ENCODE results near the gene URAD.

URAD gene

GRCh38 chr13:27971776-27972477 lies 16.6 kb downstream of the URAD start:
- H3K27me3 ChIP-seq (replicated peaks; ENCODE audit: insufficient read depth, low read length) = peaks cover 18% of the 10 kb centered on the region
- no peak overlapping the region for H3K4me2 ChIP-seq (ENCODE audit: low read depth, low read length)
- no peak overlapping the region for H2AFZ ChIP-seq (ENCODE audit: low read length)

GRCh38 chr13:27971236-27971645 lies 17.3 kb downstream of the URAD start:
- H3K4me2 ChIP-seq (ENCODE audit: low read depth, low read length) = no peak overlapping the region
- no peak for DNase-seq

More at GRCh38 chr13:27971776-27972477, 16.6 kb downstream of the URAD start:
- Histone ChIP-seq H3K4me3 (ENCODE audit: low read length) (no peak overlapping the region), H3K9me3 (replicated peaks; ENCODE audit: insufficient read depth, low read length) (no peaks in the 10 kb centered on the region), H3K36me3 (replicated peaks; ENCODE audit: insufficient read depth, low read length) (no peaks in the 10 kb centered on the region), H3K79me2 (ENCODE audit: low read length) (no peaks in the 10 kb centered on the region), H3K4me1 (ENCODE audit: low read length) (no peaks in the 10 kb centered on the region), H3K27ac (ENCODE audit: low read length) (no peak overlapping the region), H3K9me2 (replicated peaks; ENCODE audit: insufficient read depth, low read length) (no peaks in the 10 kb centered on the region), H3F3A (ENCODE audit: insufficient read depth, low read length) (no peaks in the 10 kb centered on the region), H3K9ac (ENCODE audit: low read length) (no peak overlapping the region), H4K20me1 (ENCODE audit: insufficient read depth, low read length) (no peaks in the 10 kb centered on the region)
- no peak for DNase-seq
- TF ChIP-seq, protein P1, sequence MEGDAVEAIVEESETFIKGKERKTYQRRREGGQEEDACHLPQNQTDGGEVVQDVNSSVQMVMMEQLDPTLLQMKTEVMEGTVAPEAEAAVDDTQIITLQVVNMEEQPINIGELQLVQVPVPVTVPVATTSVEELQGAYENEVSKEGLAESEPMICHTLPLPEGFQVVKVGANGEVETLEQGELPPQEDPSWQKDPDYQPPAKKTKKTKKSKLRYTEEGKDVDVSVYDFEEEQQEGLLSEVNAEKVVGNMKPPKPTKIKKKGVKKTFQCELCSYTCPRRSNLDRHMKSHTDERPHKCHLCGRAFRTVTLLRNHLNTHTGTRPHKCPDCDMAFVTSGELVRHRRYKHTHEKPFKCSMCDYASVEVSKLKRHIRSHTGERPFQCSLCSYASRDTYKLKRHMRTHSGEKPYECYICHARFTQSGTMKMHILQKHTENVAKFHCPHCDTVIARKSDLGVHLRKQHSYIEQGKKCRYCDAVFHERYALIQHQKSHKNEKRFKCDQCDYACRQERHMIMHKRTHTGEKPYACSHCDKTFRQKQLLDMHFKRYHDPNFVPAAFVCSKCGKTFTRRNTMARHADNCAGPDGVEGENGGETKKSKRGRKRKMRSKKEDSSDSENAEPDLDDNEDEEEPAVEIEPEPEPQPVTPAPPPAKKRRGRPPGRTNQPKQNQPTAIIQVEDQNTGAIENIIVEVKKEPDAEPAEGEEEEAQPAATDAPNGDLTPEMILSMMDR (IDR thresholded peaks at IDR 0.05; ENCODE audit: low read length) = no peak
- TF ChIP-seq EZH2 (optimal IDR thresholded peaks at IDR 0.05; ENCODE audit: low read depth, low read length) = no peak
- TF ChIP-seq EZH2phosphoT487 (IDR thresholded peaks at IDR 0.05; ENCODE audit: low read length) = no peak

DNA sequence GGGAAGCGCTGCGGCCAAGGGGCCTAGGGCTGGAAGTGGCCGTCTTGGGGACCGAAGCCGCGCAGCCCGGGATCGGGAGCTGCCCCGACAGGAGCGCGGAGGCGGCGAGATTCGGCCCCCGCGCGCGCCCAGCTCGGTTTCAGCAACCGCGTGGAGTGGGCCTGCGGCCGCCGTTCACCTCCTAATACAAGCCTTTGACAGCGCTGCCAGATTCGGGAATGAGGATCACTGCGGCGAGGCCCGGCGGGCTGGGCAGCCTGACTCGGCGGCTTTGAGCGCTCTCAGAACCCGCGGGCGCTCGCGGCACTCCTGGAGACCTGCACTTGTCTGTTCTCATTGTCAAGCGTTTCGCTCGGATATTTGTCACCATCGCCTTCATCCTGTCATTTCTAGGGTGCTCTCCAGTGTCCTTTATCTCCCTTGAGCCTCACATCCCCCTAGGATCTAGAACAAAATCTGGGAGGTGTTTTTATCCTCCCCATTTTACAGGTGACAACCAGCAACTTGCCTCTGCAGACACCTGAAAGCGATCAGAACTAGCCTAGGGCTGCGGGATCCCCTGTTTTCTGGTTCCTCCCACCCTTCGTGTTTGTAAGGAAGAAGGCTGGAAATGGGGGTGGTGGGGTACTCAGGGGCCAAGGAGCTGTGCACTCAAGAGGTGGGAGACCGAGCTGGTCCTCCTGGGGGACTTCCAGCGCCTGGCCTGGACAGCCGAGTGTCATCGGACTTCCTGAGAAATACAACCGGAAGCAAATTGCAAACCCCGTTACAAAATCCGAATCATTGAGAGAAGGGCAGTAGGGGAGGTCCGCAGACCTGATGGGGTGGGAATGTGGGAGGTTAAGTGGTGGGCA lies 17.9 kb downstream of the URAD start:
- Histone ChIP-seq H3K36me3 (replicated peaks; ENCODE audit: insufficient read depth, low read length) (no peaks in the 10 kb centered on the region), H2AFZ (ENCODE audit: low read length) (no peak overlapping the region), H3K4me3 (ENCODE audit: low read length) (no peak overlapping the region), H3K9me3 (replicated peaks; ENCODE audit: insufficient read depth, low read length) (no peaks in the 10 kb centered on the region), H3K9ac (ENCODE audit: low read length) (no peak overlapping the region), H3K9me2 (replicated peaks; ENCODE audit: insufficient read depth, low read length) (no peaks in the 10 kb centered on the region), H3K27ac (ENCODE audit: low read length) (no peak overlapping the region), H3K27me3 (replicated peaks; ENCODE audit: insufficient read depth, low read length) (peaks cover 18% of the 10 kb centered on the region), H3K4me1 (ENCODE audit: low read length) (no peaks in the 10 kb centered on the region), H3K4me2 (ENCODE audit: low read depth, low read length) (no peak overlapping the region), H4K20me1 (ENCODE audit: insufficient read depth, low read length) (no peaks in the 10 kb centered on the region), H3K79me2 (ENCODE audit: low read length) (no peaks in the 10 kb centered on the region), H3F3A (ENCODE audit: insufficient read depth, low read length) (no peaks in the 10 kb centered on the region)
- DNase-seq = no peak
- TF ChIP-seq, protein P1 (IDR thresholded peaks at IDR 0.05; ENCODE audit: low read length) = no peak
- no peak for TF ChIP-seq EZH2phosphoT487 (IDR thresholded peaks at IDR 0.05; ENCODE audit: low read length)
- no peak for TF ChIP-seq EZH2 (optimal IDR thresholded peaks at IDR 0.05; ENCODE audit: low read depth, low read length)

More at GRCh38 chr13:27971236-27971645, 17.3 kb downstream of the URAD start:
- no peaks in the 10 kb centered on the region for H3K9me3 ChIP-seq (replicated peaks; ENCODE audit: insufficient read depth, low read length)
- no peaks in the 10 kb centered on the region for H3K79me2 ChIP-seq (ENCODE audit: low read length)
- no peaks in the 10 kb centered on the region for H4K20me1 ChIP-seq (ENCODE audit: insufficient read depth, low read length)
- H3K4me3 ChIP-seq (ENCODE audit: low read length) = no peak overlapping the region
- TF ChIP-seq, protein P1 (IDR thresholded peaks at IDR 0.05; ENCODE audit: low read length) = no peak
- TF ChIP-seq EZH2phosphoT487 (IDR thresholded peaks at IDR 0.05; ENCODE audit: low read length) (no peak), EZH2 (optimal IDR thresholded peaks at IDR 0.05; ENCODE audit: low read depth, low read length) (no peak)
- no peaks in the 10 kb centered on the region for H3K4me1 ChIP-seq (ENCODE audit: low read length)
- no peak overlapping the region for H3K9ac ChIP-seq (ENCODE audit: low read length)
- H3K9me2 ChIP-seq (replicated peaks; ENCODE audit: insufficient read depth, low read length) = no peaks in the 10 kb centered on the region
- no peak overlapping the region for H3K27ac ChIP-seq (ENCODE audit: low read length)
- H2AFZ ChIP-seq (ENCODE audit: low read length) = no peak overlapping the region
- no peaks in the 10 kb centered on the region for H3F3A ChIP-seq (ENCODE audit: insufficient read depth, low read length)
- H3K36me3 ChIP-seq (replicated peaks; ENCODE audit: insufficient read depth, low read length) = no peaks in the 10 kb centered on the region
- peaks cover 18% of the 10 kb centered on the region for H3K27me3 ChIP-seq (replicated peaks; ENCODE audit: insufficient read depth, low read length)
